NCI-H345 (cell line): ENCODE results near the gene HSPBP1.
A peak's percentile ranks its signal among the peaks of the same experiment; 100 is the strongest.

Experiments
- DNase-seq: peaks from one replicate; lab custom pipeline; 2025; lab: John Stamatoyannopoulos, UW

HSPBP1 gene

DNA sequence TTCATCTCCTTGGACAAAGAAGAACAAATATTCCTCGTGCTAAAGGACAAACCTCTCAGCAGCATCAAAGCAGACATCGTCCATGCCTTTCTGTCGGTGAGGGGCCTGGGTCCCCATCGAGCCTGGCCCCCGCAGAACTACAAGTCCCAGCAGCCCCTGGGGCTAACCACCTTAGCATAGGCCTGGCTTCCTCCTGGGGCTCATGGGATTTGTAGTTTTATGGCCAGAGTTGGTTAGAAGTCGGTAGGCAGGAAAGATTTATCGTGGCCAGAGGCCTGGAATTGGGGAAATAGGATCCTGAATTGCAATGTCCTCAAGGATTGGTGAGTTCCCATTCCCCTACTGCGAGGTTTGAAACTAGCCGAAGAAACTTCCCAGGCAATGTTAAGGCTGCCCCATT is 25.6 kb upstream of the HSPBP1 start:
- peak; percentile 22 for DNase-seq

DNA sequence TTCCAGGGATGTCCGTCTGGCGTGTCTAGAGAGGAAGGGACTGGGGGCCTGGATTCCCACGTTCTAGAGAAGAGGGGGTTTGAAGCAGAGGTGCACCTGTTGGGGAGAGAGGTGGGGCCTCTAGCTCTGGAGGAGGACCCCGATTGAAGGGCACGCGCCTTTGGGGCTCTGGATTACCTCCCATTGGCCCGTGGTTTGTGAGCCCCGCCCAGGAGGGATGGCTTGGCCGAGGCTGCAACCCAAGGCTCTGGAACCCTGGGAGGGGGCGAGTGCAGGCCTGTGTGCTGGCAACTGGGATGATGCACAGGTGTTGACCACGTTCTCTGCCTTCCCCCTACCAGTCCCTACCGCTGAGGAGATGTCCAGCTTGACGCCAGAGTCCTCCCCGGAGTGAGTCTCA is 25.1 kb upstream of the HSPBP1 start:
- no peak for DNase-seq

DNA sequence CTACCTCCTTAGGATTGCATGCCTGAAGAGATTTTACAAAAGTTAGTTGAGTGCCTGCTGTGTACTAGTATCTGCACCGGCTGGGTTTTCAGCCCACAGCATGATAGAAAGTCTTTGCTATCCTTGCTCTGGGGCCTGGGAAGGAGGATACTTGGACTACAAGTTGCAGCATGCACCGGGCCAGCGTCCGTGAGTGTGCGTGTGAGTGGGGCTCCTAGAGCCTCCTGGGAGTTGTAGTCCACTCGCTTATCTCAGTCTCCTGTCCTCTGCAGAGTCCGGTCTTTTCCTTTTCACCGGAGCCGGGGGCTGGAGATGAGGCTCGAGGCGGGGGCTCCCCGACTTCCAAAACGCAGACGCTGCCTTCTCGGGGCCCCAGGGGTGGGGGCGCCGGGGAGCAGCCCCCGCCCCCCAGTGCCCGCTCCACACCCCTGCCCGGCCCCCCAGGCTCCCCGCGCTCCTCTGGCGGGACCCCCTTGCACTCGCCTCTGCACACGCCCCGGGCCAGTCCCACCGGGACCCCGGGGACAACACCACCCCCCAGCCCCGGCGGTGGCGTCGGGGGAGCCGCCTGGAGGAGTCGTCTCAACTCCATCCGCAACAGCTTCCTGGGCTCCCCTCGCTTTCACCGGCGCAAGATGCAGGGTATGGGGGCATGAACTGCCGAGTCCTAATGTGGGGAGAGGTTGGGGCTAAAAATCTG is 24.5 kb upstream of the HSPBP1 start:
- DNase-seq, result no peak

DNA sequence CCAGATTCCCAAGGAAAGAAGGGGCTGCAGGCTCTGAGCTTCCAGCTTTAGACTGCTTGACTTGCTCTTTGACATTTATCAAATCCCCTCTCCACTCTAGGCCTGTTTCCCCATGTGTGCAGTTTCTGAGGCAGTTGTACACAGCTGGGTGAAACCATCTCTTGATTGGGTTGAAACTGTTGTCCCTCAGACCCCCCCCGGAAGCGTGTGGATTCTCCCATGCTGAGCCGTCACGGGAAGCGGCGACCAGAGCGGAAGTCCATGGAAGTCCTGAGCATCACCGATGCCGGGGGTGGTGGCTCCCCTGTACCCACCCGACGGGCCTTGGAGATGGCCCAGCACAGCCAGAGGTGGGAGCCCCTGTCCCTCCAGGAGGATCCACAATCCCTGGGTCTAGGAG is 23.6 kb upstream of the HSPBP1 start:
- no peak for DNase-seq

DNA sequence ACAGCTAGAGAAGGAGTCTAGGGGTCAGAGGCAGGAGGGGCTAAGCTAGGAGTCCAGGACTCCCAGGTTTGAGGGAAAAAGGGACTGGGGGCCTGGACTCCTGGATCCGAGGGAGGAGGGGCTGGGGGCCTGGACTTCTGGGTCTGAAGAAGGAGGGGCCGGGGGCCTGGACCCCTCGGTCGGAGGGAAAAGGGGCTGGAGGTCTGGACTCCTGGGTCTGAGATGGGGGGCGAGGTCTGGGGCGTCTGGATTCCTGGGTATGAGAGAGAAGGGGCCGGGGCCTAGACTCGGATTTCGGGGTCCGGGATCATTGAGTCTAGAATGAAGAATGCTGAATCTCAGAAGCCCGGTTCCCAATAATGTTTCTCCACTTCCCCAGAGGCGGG is 22.4 kb upstream of the HSPBP1 start:
- no peak for DNase-seq

DNA sequence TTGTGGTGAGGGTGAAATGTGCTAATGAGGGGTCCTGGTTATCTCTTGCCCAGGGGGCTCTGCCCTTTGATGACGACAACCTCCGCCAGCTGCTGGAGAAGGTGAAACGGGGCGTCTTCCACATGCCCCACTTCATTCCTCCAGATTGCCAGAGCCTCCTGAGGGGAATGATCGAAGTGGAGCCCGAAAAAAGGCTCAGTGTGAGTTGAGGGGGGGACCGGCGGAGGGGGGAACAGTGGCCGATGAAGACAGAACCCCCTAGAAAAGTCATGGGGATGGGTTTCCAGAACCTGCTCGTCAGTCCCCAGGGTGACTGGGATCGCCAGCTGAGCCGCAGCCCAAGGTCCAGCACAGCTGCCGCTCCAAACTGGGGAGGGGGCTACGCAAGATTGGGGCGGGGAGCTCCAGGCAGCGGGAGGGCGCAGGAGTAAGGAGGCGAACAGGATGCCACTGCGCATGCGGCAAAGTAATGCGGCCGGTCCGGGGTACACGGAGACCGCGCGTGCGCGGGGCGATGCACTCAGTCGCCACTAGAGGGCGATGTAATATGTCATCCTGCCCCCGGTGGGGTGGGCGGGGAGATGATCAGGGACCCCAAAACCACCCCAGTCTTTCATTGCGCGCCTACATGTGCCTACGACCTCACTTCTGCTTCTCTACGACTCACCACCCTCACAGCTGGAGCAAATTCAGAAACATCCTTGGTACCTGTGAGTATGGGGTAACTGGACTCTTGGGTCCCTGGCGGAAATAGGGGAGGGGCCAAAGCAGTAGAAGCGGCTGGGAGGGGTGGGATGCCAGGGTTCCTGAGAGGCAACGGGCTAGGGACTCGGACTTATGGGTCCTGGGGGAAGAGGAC is 21.8 kb upstream of the HSPBP1 start:
- peak; percentile 68 for DNase-seq

DNA sequence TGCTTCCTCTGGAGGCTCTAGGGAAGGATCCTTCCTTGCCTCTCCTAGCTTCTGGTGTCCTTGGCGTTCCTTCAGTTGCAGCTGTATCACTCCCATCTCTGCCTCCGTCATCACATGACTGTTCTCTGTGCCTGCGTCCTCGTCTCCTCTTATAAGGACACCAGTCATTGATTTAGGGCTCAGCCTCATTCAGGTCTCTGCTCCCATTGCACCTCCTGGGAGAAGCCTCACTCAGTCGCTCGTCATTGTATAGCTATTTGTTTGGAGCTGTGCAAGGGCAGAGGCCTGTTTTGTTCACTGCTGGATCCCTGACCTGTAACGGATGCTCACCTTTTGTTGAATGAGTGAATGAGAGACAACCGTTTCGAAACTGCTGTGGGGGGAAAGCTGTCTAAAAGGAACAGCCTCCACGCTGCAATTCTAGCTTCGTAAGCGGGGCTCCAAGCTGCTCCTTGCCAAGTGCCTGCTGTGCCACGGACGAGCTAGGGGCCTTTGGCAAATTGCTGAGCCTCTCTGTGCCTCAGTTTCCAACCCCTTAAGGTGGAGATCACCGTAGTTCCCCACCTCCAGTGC is 21.1 kb upstream of the HSPBP1 start:
- DNase-seq, result no peak

DNA sequence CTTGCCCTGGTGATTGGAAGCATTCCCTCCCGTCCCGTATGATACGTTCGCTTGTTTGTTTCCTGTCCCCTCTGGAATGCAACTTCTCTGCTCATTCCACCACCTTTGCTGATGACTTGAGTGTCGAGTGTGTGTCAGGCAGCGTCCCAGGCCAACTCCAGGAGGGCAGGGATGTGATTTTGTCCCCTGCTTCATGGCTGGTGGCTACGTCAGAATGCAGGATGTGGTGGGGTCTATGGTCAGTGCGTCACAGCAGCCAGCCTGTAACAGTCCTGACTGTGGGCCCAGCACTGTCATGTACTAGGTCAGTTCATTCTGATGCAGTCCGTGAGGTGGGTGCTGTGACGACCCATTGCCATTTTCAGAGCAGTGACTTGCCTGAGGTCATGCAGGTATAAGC is 20.1 kb upstream of the HSPBP1 start:
- no peak for DNase-seq

DNA sequence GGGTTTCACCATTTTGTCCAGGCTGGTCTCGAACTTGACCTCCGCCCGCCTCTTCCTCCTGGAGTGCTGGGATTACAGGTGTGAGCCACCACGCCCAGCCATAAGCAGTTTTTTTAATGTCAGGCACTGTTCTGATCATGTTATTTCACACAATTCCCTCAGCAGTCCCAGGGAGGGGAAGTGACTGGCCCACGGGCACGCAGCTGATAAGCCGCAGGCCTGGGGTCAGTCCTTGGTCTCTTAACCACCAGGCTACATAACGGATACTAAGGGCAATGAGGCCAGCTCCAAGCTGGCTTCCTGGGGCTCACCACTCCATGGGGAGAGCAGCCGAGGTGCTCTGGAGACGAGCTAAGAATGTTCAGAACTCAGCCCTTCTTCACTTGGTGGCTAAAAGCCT is 17.4 kb upstream of the HSPBP1 start:
- no peak for DNase-seq

DNA sequence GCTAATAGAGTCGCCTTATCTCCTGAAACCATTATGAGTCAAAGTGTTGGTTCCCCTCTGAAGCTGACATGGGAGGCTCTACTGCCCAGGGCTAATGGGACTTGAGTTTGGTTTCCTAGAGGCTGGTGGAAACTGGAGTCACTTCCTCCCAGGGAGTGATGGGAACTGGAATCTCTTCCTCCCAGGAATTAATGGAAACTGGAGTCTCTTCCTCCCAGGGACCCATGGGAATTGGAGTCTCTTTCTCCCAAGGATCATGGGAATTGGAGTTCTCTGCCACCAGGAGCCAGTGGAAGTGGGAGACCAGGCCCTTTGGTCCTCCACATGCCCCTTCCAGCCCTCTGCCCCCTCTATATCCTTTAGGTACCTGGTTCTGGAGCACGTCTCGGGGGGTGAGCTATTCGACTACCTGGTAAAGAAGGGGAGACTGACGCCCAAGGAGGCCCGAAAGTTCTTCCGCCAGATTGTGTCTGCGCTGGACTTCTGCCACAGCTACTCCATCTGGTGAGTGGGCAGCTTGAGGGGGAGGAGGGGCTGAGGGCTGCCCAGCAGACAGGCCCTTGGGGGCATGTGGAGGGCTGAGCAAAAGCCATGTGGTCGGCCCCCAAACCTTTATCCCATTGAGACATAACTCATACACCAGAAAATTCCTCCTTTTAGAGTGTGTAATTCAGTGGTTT is 9.3 kb upstream of the HSPBP1 start:
- DNase-seq, result no peak

DNA sequence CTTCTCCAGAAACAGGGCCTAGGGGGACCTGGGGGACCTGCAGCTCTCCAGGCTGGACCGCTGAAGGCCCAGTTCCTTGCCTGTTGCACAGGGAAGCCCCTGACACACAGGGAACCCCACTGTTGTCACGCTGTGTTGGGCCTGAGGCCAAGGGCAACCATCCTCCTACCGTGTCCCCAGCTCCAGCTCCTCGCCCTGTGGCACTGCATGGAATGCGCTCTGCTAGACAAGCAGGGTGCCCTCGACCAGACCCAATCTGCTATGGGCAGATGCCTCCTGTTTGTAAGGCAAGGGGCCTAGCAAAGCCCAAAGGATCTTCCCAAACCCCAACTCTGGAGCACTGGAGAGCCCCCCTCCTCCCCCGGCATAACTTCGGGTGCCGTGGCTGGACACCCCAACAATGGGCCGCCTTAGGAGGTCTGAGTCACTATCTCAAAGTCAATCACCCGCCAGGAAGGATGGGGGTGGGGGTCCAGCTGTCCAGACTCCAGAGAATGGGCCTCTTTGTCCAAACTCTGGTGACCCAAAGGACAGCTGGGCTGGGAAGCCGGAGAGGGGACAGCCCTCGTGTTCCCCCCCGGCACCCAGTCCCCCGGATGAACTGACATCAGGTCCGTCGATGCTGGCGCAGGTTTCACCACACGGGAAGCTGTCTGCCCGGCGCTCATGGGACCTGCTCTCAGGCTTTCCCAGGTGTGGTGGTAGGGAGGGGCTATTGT is 7.6 kb upstream of the HSPBP1 start:
- DNase-seq, result no peak

DNA sequence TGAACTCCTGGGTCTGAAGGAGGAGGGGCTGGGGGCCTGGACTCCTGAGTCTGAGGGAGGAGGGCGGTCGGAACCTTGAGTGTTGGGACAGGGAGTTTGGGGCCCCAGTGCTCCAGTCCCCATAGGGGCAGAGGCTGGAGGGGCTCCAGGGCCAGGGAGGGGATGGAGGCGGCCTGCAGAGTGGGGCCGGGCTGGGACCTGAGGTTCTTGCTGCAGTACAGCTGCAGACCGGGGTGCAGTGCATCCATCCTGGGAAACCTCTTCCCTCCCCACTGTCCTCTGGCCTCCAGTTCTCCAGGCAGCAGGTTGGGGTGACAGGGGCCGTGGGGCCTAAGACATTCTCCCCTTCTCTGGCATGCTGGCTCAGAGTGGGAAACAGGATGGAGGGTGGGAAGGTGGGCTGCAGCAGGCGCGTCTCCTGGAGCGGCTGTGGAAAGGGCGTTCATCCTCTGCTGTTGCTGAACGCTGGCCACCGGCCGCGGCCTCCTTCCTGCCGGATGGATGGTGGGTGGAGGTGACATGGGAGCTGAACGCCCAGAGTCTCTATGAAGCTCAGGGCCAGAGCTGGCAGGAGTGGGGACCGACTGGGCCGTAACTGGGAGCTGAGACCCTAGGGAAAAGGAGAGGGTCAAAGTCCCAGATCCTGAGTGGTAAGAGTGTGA is 5.5 kb upstream of the HSPBP1 start:
- DNase-seq, result no peak

DNA sequence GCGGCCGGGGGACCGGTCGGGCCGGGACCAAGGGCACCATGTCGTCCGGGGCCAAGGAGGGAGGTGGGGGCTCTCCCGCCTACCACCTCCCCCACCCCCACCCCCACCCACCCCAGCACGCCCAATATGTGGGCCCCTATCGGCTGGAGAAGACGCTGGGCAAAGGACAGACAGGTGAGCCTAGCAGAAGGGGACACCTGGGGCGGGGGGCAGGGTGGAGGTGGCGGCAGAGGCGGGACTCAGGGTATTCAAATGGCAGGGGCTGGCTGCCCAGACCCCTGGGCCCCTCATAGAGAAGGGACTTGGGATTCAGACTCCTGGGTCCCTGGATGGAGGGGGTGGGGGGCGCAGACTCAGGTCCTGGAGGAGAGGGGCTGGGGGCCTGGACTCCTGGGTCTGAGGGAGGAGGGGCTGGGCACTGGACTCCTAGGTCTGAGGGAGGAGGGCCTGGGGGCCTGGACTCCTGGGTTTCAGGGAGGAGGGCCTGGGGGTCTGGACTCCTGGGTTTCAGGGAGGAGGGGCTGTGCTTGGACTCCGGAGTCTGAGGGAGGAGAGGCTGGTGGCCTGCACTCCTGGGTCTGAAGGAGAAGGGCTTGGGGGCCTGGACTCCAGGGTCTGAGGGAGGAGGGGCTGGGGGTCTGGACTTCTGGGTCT is 4.6 kb upstream of the HSPBP1 start:
- DNase-seq, result no peak

DNA sequence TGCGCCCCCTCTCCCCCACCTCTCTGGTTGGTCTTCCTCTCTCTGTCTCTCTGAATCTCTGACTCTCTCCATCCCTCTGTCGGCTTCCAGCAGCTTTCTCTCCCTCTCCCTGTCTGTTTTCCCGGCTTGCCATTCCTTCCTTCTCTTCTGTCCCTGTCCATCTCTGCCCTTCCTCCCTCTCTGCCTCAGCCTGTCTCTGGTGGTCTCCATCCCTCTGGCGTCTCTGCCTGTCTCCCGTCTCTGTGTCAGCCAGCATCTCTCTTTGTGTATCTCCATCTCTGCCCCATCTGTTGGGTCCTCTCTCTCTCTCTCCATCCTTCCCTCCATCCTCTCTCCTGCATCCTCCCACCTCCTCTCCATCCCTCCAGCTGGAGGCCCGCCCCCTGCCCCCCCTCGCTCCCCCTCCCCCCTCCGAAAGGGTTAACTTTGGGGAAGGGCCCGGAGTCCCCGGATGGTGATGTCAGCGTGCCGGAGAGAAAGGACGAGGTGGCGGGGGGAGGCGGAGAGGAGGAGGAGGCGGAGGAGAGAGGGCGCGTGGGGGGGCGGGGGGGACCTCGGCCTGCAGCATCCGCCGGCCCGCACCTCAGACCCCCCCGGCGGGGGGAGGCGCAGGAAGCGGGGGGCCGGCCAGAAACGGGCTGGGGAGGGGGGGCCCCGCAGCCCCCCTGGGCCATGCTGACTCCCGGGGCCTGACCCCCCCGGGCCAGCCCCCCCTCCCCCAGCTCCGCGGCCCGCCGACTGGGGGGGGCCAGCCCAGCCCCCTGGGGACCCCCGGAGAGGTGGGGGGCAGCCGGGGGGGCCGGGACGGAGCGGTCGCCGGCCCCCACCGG is 3.9 kb upstream of the HSPBP1 start, which contains the start of gene BRSK1:
BRSK1 (plus strand) TSS at position 450 of the 830 bp plus-strand sequence. CDS start 446 bp downstream, outside the sequence.
- peak; percentile 74 for DNase-seq

DNA sequence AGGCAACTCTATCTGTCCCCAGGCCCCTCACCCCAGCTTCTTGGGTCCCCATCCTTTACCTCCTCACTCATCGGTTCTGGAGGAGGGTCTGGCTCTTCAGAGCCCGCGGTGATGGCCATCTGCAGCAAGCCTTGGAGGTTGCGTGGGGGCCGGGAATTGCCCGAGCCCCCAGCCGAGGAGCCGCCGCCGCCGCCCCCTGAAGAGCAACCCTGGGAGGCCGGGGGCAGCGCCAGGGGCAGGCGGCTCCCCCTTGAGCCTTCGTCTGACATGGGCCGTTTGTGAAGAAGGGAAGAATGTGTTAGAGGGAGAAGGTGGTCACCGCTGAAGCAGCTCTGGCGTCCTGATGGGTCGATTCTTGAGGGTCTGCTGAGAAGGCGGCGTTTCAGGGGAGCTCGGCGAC is 570 bp downstream of the HSPBP1 start:
- no peak for DNase-seq

DNA sequence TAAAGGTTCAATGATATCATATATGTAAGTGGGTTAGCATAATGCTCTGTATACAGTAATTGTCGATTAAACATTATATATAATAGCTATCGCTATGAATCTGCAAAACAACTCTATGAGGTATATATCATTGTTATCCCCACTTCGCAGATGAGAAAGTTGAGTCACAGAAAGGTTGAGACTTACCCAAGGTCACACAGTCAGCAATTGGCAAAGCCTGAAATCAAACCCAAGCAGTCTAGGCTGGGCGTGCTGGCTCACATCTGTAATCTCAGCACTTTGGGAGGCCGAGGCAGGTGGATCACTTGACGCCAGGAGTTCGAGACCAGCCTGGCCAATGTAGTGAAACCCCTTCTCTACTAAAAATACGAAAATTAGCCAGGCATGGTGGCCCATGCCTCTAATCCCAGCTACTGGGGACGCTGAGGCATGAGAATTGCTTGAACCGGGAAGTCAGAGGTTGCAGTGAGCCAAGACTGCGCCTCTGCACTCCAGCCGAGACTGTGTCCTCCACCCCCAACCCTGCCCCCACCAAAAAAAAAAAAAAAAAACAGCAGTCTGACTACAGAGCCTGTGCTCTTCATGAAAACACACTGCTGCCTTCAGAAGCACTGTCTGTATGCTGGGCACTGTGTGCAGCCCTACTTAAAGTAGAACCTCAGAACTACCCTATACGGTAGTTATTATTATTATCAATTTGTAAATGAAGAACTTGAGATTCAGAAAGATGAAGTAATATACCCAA is 1.3 kb downstream of the HSPBP1 start:
- DNase-seq, result no peak

DNA sequence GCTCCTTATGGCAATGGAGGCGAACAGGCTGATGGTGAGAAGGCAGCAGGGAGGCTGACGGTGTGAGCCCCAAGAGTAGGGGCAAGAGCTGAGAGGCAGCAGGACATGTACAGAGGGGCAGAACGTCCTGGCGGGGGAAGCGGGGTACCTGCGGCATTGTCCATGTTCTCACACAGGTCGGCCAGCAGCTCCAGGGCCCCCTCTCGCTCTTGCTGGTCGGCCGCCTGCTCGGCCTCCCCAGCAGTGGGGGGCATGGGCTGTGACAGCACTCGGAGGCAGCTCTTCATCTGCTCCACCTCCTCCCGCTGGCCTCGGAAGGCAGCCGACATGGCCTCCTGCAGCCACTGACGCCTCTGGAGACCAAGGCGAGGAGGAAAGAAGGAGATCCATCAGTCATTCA is 2.4 kb downstream of the HSPBP1 start:
- DNase-seq, result no peak

DNA sequence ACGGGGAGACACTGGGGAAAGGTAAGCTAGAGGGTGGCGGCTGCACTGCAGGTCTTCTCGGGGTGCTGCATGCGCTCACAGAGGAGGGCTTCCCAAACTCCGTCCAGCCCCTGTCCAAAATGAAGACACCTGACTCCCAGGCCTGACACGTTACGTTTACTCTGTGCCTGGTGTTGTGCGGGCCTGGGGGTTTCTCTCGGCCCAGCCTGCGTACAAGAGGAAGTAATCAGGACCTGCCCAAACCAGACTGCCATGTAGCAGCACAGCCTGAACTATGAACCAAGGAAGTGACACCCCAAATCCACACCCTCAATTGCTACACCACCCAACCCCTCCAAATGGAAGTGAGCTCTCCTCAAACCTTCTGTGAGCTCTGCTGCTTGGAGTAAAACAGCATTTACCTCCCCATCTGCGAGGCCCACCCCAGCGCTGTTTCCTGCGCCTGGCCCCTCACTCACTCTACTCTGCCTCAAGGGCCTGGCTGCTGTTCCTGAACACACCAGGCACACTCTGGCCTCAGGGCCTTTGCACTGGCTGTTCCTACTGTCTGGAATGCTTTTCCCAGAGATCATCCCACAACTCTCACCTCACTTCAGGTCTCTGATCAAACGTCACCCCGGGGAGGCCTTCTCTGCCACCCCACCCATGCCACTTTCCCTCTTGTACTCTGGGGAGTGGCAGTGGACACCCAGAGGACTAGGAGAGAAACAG is 3.0 kb downstream of the HSPBP1 start:
- DNase-seq, result no peak
